HG03521 (cell line): ENCODE results near the gene RGS10.

ENCODE experiments used
- ATAC-seq: cut with Tn5 transposase; IDR thresholded peaks from one replicate; pipeline ENCODE4 v1.9.1; 2021; ENCODE audit warnings: mild to moderate bottlenecking, moderate library complexity; ENCODE audit not compliant: unreplicated experiment

RGS10 gene

GRCh38 chr10:119520283-119520682 lies 22.2 kb downstream of the RGS10 start:
- ATAC-seq = no peak

DNA sequence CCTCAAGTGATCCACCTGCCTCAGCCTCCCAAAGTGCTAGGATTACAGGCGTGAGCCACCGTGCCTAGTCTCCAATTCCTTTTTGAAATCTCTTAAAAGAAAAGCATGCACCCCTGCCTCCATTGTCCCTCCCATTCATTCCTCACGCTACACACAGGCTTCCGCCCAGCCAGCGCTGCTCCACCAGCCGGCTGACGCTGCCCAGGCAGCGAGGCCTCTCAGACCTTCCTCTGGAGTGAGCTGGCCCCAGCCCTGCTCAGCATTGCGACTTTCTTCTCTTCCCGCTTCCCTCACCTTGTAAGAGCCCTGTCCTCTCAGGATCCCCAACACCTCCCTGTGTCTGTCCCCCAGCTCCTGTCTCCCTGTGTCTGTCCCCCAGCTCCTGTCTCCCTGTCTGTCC lies 23.6 kb downstream of the RGS10 start:
- ATAC-seq = no peak

GRCh38 chr10:119518176-119518575 lies 24.3 kb downstream of the RGS10 start:
- peak; percentile 15 for ATAC-seq

GRCh38 chr10:119517235-119518141 lies 25.0 kb downstream of the RGS10 start:
- ATAC-seq = peak; percentile 46

- peak; percentile 62 for ATAC-seq
These were observed 25.9 kb downstream of the RGS10 start for GRCh38 chr10:119516381-119517234.

DNA sequence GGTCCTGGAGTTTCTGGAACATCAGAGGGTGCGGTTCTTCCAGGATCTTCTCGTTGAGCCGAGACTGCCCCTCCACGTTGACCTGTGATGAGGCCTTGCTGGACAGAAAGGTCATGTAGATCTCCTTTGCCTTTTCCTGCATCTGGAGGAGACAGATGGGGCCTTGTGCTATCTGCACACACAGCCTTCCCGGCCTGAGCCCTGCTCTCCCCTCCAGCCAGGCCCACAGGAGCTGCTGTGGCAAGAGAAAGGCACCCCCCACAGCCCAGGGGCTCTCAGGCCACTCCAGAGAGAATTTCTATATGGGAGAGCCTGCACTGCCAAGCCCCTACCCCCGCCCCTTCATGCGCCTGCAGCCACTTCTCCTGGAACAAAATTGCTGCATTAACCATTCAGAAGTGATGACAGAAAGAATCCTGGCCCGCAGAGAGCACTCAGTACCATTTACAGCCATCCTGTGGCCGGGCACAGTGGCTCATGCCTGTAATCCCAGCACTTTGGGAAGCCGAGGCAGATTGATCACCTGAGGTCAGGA lies 26.9 kb downstream of the RGS10 start:
- no peak for ATAC-seq

DNA sequence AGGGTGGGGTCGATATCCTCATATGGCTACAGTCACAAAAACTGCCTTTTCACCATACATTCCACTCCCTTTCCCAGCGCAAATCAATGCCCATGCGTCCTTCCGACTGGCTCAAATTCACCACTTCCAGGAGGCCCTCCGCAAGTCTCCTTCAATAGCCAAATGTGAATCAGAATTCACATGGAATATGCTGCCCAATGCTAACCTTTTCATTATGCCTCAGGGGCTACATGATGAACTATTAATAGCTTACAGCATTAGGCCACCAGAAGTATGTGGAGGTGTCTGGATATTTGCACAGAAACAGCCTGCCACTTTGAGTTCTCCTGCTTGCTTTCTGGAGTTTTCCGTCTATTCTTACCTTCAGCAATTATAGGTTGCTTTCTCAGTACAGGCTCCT lies 27.7 kb downstream of the RGS10 start:
- no peak for ATAC-seq

DNA sequence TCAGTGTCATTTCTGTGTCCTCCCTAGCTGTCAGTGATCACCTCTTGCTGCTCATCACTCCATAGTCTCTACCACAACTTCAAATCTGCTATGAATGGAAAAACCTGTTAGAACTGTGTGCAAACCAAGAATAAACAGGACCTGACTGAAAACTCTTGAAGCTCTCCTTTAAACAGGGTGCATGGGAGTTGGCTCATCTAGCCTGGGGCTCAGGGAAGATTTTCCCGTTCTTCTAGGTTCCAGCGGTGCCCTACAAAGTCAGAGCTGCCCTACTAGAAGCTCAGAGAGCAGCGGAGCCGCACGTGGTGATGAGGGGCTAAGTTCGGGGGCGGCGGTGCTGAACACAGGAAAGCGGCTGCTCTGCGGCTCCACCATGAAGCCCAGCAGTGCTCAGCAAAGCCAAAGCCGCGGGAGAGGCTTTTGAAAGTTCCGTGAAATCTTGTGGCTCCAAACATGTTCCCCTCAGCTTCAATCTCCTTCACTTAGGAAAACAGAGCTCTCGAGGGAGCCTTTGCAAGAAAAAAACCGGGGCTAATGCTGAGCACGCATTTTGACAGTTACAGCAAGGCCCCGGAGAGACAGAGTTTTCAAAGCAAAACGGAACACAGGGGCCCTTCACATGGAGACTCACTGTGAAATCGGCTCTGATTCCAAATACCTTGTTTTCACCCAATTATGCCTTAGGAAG lies 30.5 kb downstream of the RGS10 start:
- no peak for ATAC-seq

GRCh38 chr10:119509909-119510451 lies 32.5 kb downstream of the RGS10 start:
- no peak for ATAC-seq

- ATAC-seq = no peak
These were observed 35.4 kb downstream of the RGS10 start for GRCh38 chr10:119507115-119507514.

GRCh38 chr10:119505588-119506315 lies 36.8 kb downstream of the RGS10 start:
- no peak for ATAC-seq

GRCh38 chr10:119505131-119505551 lies 37.4 kb downstream of the RGS10 start:
- no peak for ATAC-seq

GRCh38 chr10:119504651-119505050 lies 37.9 kb downstream of the RGS10 start:
- no peak for ATAC-seq

GRCh38 chr10:119503821-119504220 lies 38.7 kb downstream of the RGS10 start:
- no peak for ATAC-seq

DNA sequence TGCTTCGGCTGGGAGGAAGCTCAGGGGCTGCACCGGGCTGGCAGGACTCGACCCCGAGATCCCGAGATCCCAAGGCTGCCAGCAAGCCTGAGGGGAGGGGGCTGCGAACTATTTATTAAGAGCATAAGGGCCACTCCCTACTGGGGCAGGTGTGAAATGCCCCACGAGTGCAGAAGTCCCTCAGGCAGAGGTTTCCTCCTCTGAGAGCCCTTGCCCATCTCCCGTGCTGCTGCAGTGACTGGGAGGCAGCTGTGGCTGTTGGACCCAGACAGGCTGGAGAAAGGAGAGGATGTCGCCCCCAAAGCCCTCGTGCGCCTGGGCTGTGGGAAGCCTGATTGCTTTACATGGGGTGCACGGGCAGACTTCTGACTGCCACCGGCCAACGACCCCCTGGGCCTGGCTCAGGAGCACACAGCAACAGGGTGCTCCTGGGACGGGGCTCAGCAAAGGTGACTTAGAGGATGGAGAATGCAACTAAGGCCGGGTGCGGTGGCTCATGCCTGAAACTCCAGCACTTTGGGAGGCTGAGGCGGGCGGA lies 39.8 kb downstream of the RGS10 start:
- ATAC-seq = no peak

GRCh38 chr10:119502209-119502608 lies 40.3 kb downstream of the RGS10 start:
- peak; percentile 42 for ATAC-seq

GRCh38 chr10:119501690-119502089 lies 40.8 kb downstream of the RGS10 start:
- ATAC-seq = no peak

DNA sequence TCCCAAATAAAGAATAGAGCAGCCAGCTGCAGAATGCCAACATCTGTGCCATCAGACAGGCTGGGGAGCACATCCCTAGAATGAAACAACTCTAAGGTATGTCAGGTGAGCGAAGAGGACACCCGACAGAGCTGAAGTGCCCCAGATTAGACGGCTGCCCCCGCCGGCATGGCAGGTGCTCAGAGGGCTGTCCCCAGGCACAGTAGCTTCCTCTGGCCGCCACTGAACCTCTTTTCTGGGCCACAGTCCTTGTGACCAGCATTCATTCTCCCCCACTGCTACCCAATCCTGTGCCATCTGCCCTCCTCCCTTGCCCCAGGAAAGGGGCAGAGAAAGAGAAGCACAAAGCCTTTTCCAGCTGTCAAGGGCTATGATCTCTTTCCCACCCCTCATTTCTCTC lies 41.7 kb downstream of the RGS10 start:
- ATAC-seq = no peak

- no peak for ATAC-seq
These were observed 42.3 kb downstream of the RGS10 start for GRCh38 chr10:119500123-119500795.
